ENCODE results near the gene IDS. TPM values are rescaled to one million over a fixed set of nuclear protein-coding genes. Genes with fewer than 3 reads are reported as not detected.

Gene IDS
- total RNA-seq, 2 experiments from 2014 or later = 44.0 to 65.8 TPM

- no peaks in the 10 kb centered on the region for H3K79me2 ChIP-seq (ENCODE audit: insufficient read depth, low read depth, low read length)
- TF ChIP-seq CTCF (conservative IDR thresholded peaks at IDR 0.05; ENCODE audit: low read length) = no peak
- no peak for TF ChIP-seq EZH2phosphoT487 (IDR thresholded peaks at IDR 0.05; ENCODE audit: borderline replicate concordance, low read depth, low read length)
- no peaks in the 10 kb centered on the region for H3K9me3 ChIP-seq (ENCODE audit: low read length)
- DNase-seq (ENCODE audit: low spot score) = no peak
- no peaks in the 10 kb centered on the region for H4K20me1 ChIP-seq (ENCODE audit: insufficient read depth, low read length)
- no peak overlapping the region for H3K27ac ChIP-seq (ENCODE audit: low read depth, low read length, poor library complexity, severe bottlenecking)
- intact Hi-C loops (cut with micrococcal nuclease; ENCODE audit: unreplicated experiment) = loop anchor here (10.0 kb wide), 1 partner anchor 188 kb away; no protein-coding TSS in a partner anchor
- ChIA-PET POLR2A (no interaction called here), CTCF (ENCODE audit: unreplicated experiment) (no interaction called here)
- H2AFZ ChIP-seq (ENCODE audit: low read length) = no peak overlapping the region
- BruUV-seq (replicated peaks) = no TSS peak
- no peak overlapping the region for H3K4me3 ChIP-seq (ENCODE audit: low read depth, low read length, poor library complexity, severe bottlenecking)
- no peaks in the 10 kb centered on the region for H3K36me3 ChIP-seq (ENCODE audit: insufficient read depth, low read length)
- H3K4me2 ChIP-seq (ENCODE audit: low read length) = no peak overlapping the region
- H3K9me2 ChIP-seq (ENCODE audit: insufficient read depth, low read length) = no peaks in the 10 kb centered on the region
- H3K4me1 ChIP-seq (ENCODE audit: insufficient read depth, low read length, poor library complexity, severe bottlenecking) = no peaks in the 10 kb centered on the region
Observed at GRCh38 chrX:149473092-149473491, 32.0 kb downstream of the IDS start.

- Histone ChIP-seq H4K20me1 (ENCODE audit: insufficient read depth, low read length) (no peaks in the 10 kb centered on the region), H3K4me3 (ENCODE audit: low read depth, low read length, poor library complexity, severe bottlenecking) (no peak overlapping the region), H3K36me3 (ENCODE audit: insufficient read depth, low read length) (no peaks in the 10 kb centered on the region), H3K4me1 (ENCODE audit: insufficient read depth, low read length, poor library complexity, severe bottlenecking) (no peaks in the 10 kb centered on the region), H3K9me2 (ENCODE audit: insufficient read depth, low read length) (no peaks in the 10 kb centered on the region), H2AFZ (ENCODE audit: low read length) (no peak overlapping the region), H3K4me2 (ENCODE audit: low read length) (no peak overlapping the region), H3K27ac (ENCODE audit: low read depth, low read length, poor library complexity, severe bottlenecking) (no peak overlapping the region), H3K79me2 (ENCODE audit: insufficient read depth, low read depth, low read length) (no peaks in the 10 kb centered on the region), H3K9me3 (ENCODE audit: low read length) (no peaks in the 10 kb centered on the region)
- ChIA-PET POLR2A (no interaction called here), CTCF (ENCODE audit: unreplicated experiment) (no interaction called here)
- TF ChIP-seq CTCF (conservative IDR thresholded peaks at IDR 0.05; ENCODE audit: low read length) = no peak
- no peak for TF ChIP-seq EZH2phosphoT487 (IDR thresholded peaks at IDR 0.05; ENCODE audit: borderline replicate concordance, low read depth, low read length)
- no peak for DNase-seq (ENCODE audit: low spot score)
- intact Hi-C loops (cut with micrococcal nuclease; ENCODE audit: unreplicated experiment) = loop anchor here (10.0 kb wide), 1 partner anchor 188 kb away; no protein-coding TSS in a partner anchor
- BruUV-seq (replicated peaks) = no TSS peak
Observed at GRCh38 chrX:149472625-149473024, 32.5 kb downstream of the IDS start.

- no peak overlapping the region for H3K27ac ChIP-seq (ENCODE audit: low read depth, low read length, poor library complexity, severe bottlenecking)
- DNase-seq (ENCODE audit: low spot score) = no peak
- no peak overlapping the region for H3K4me3 ChIP-seq (ENCODE audit: low read depth, low read length, poor library complexity, severe bottlenecking)
- no peaks in the 10 kb centered on the region for H4K20me1 ChIP-seq (ENCODE audit: insufficient read depth, low read length)
- H3K4me1 ChIP-seq (ENCODE audit: insufficient read depth, low read length, poor library complexity, severe bottlenecking) = no peaks in the 10 kb centered on the region
- CTCF ChIA-PET (ENCODE audit: unreplicated experiment) = interaction anchor here (0.6 kb wide), 1 partner anchor 1337 kb away, joined by 3 read pairs; no protein-coding TSS in a partner anchor
- H3K9me3 ChIP-seq (ENCODE audit: low read length) = no peaks in the 10 kb centered on the region
- no peak overlapping the region for H3K4me2 ChIP-seq (ENCODE audit: low read length)
- H3K79me2 ChIP-seq (ENCODE audit: insufficient read depth, low read depth, low read length) = no peaks in the 10 kb centered on the region
- POLR2A ChIA-PET = interaction anchor here (0.7 kb wide), 1 partner anchor 182 kb away, joined by 3 read pairs; no protein-coding TSS in a partner anchor
- BruUV-seq (replicated peaks) = no TSS peak
- H2AFZ ChIP-seq (ENCODE audit: low read length) = no peak overlapping the region
- H3K9me2 ChIP-seq (ENCODE audit: insufficient read depth, low read length) = no peaks in the 10 kb centered on the region
- TF ChIP-seq CTCF (conservative IDR thresholded peaks at IDR 0.05; ENCODE audit: low read length) = no peak
- TF ChIP-seq EZH2phosphoT487 (IDR thresholded peaks at IDR 0.05; ENCODE audit: borderline replicate concordance, low read depth, low read length) = no peak
- H3K36me3 ChIP-seq (ENCODE audit: insufficient read depth, low read length) = no peaks in the 10 kb centered on the region
- intact Hi-C loops (cut with micrococcal nuclease; ENCODE audit: unreplicated experiment) = loop anchor here (1.0 to 10.0 kb wide), 3 partner anchors 187 to 1423 kb away; no protein-coding TSS in a partner anchor
Observed at GRCh38 chrX:149471397-149471796, 33.7 kb downstream of the IDS start.

Data from OCI-LY7 (cell line).